Tibial nerve (tissue), 4 donors: Measurements from ENCODE around the gene PRICKLE2. TPM values are rescaled to one million over a fixed set of nuclear protein-coding genes. Genes with fewer than 3 reads are reported as not detected.

ENCODE experiments used
- DNase-seq, 2 donors: peaks; one replicate each; pipeline ENCODE4 v3.0.0-alpha.2; 2019; ENCODE audit warnings: low spot score in 2 of 2
- H3K27ac ChIP-seq, 4 donors: fragments of 200-600 bp; sonication (generic) in 3 of 4; one replicate each; pipeline ENCODE4 v1.5.1; 2017 to 2019; ENCODE audit warnings: mild to moderate bottlenecking in 1 of 4
- H3K27me3 ChIP-seq, 2 donors: fragments of 200-600 bp; sonication (generic) in 1 of 2; one replicate each; pipeline versions ENCODE4 v1.5.1 to v1.6.0; 2017 to 2019
- H3K36me3 ChIP-seq, 3 donors: fragments of 200-600 bp; sonication (generic); one replicate each; pipeline ENCODE4 v1.5.1; 2018 to 2019
- H3K4me1 ChIP-seq, 4 donors: fragments of 200-600 bp; sonication (generic) in 3 of 4; one replicate each; pipeline ENCODE4 v1.5.1; 2017 to 2019
- H3K4me3 ChIP-seq, 4 donors: fragments of 200-600 bp; sonication (generic) in 3 of 4; one replicate each; pipeline ENCODE4 v1.5.1; 2017 to 2019; ENCODE audit warnings: mild to moderate bottlenecking in 1 of 4, moderate library complexity in 1 of 4
- H3K9me3 ChIP-seq, 4 donors: fragments of 200-600 bp; sonication (generic) in 3 of 4; one replicate each; pipeline ENCODE4 v1.5.1; 2017 to 2019
- EP300 ChIP-seq, 2 donors: sonication (generic); formaldehyde crosslinking; IDR thresholded peaks; one replicate each; pipeline ENCODE4 v1.6.1; 2017; ENCODE audit warnings: antibody characterized with exemption in 2 of 2, mild to moderate bottlenecking in 1 of 2
- POLR2A ChIP-seq, 2 donors: fragments of 450-650 bp; IDR thresholded peaks; one replicate each; pipeline ENCODE4 v1.6.1; 2017; ENCODE audit warnings: antibody characterized with exemption in 2 of 2, mild to moderate bottlenecking in 2 of 2, moderate library complexity in 2 of 2
- WGBS, 2 donors: methylation state at CpG; one replicate each; pipeline ENCODE4 v1.1.5; 2018; 5-methylcytosine and 5-hydroxymethylcytosine counted together
- total RNA-seq, 4 donors: library from RNA; depleted of rRNA; stranded (reverse); fragments of >200 nt; gene quantifications; one replicate each; pipeline ENCODE4 v1.1.0, GENCODE V29; 2016
- TF ChIP-seq, protein P1 (sequence below), 5 experiments: fragments of 200-600 bp in 3 of 5; fragments of 450-650 bp in 2 of 5; sonication (generic) in 3 of 5; IDR thresholded peaks; one replicate each; pipeline ENCODE4 v1.5.1; 2016 to 2019; ENCODE audit warnings: antibody characterized with exemption in 5 of 5, mild to moderate bottlenecking in 3 of 5, moderate library complexity in 2 of 5

The PRICKLE2 gene
- total RNA-seq, 4 donors from 2014 or later, result 24.5 to 39.1 (median 35.2) TPM

DNA sequence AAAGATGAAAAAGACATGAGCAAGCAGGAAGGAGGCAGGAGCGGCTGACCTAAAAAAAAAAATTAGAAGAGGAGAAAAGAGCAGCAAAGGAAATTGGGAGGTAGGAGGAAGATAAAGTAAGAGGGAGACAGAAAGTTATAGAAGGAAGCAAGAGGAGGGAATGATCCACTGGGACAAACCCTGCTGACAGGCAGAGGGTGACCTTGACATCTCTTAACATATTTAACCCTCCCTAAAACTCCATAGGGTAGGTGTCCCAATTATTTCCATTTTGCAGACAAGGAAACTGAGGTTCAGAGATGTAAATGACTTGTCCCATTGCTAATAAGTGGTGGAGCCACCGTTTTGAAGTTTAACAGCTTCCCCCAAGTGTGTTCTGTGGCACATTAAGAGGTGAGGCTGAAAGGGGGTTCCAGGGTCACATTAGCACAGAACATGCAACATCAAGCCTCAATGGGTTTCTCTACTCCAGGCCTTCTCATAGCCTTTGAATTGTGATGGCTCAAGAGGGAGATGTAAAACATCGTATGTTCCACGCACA, 37.4 kb upstream of the PRICKLE2 start:
- H3K27ac ChIP-seq, result no peak overlapping the region
- TF ChIP-seq POLR2A (IDR thresholded peaks at IDR 0.05) (no peak), EP300 (IDR thresholded peaks at IDR 0.05) (no peak)
- TF ChIP-seq, protein P1, sequence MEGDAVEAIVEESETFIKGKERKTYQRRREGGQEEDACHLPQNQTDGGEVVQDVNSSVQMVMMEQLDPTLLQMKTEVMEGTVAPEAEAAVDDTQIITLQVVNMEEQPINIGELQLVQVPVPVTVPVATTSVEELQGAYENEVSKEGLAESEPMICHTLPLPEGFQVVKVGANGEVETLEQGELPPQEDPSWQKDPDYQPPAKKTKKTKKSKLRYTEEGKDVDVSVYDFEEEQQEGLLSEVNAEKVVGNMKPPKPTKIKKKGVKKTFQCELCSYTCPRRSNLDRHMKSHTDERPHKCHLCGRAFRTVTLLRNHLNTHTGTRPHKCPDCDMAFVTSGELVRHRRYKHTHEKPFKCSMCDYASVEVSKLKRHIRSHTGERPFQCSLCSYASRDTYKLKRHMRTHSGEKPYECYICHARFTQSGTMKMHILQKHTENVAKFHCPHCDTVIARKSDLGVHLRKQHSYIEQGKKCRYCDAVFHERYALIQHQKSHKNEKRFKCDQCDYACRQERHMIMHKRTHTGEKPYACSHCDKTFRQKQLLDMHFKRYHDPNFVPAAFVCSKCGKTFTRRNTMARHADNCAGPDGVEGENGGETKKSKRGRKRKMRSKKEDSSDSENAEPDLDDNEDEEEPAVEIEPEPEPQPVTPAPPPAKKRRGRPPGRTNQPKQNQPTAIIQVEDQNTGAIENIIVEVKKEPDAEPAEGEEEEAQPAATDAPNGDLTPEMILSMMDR (IDR thresholded peaks at IDR 0.05), result no peak
- no peaks in the 10 kb centered on the region for H3K36me3 ChIP-seq
- H3K4me1 ChIP-seq, result peaks cover 0 to 59% (median 9%) of the 10 kb centered on the region in 4 donors
- no peaks in the 10 kb centered on the region for H3K9me3 ChIP-seq
- WGBS, 2 donors, result 92% methylated on average over 4 of the region's 4 CpGs
- H3K4me3 ChIP-seq, result no peak overlapping the region
- H3K27me3 ChIP-seq, result no peaks in the 10 kb centered on the region
- no peak for DNase-seq

DNA sequence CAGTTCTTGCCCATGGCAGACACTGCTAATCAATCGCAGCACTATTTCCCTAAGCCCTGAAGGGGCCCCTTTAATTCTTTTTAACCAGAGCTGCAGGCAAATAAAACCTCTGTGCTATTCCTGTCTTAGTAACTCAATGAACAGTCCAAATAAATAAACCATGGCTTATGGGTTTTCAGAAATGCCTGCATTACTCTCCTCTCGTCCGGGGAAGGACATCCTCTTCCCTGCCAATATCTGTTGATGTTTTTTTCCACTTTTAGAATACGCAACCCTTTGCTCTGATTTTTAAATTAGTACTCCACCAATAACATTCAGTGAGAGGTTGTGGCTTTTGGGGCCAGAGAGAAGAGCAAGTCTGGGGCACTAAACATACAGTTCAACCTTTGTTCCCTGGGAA, 35.2 kb upstream of the PRICKLE2 start:
- DNase-seq, result no peak
- H3K4me3 ChIP-seq, result no peak overlapping the region
- H3K4me1 ChIP-seq, result peaks cover 0 to 41% (median 7%) of the 10 kb centered on the region in 4 donors
- H3K9me3 ChIP-seq, result no peaks in the 10 kb centered on the region
- H3K27ac ChIP-seq, result peak overlapping the region in 2 of 4 donors; percentile 26 to 37
- H3K27me3 ChIP-seq, result no peaks in the 10 kb centered on the region
- peaks cover 0 to 2% (median 0%) of the 10 kb centered on the region in 3 donors for H3K36me3 ChIP-seq
- TF ChIP-seq, protein P1 (IDR thresholded peaks at IDR 0.05), result no peak
- TF ChIP-seq EP300 (IDR thresholded peaks at IDR 0.05), result no peak
- no peak for TF ChIP-seq POLR2A (IDR thresholded peaks at IDR 0.05)
- WGBS, 2 donors, result 24 to 37% methylated on average over 4 of the region's 4 CpGs

DNA sequence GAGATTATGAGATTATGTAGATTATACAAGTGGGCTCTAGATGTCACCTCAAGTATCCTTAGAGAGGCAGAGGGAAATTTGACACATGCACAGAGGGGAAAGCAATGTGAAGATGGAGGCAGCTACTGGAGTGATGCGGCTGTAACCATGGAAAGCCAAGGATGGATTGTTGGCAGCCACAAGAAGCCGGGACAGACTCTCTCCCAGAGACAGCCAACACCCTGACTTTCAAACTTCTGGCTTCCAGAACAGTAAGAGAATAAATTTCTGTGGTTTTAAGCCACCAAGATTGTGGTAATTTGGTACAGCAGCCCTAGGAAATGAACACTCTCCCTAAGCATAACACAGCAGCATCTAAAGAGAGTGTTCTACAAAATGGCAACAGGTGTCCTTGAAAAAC, 34.4 kb upstream of the PRICKLE2 start:
- Histone ChIP-seq H3K36me3 (peaks cover 0 to 7% (median 0%) of the 10 kb centered on the region in 3 donors), H3K4me1 (peaks cover 0 to 33% (median 4%) of the 10 kb centered on the region in 4 donors), H3K4me3 (no peak overlapping the region), H3K27me3 (no peaks in the 10 kb centered on the region), H3K9me3 (no peaks in the 10 kb centered on the region), H3K27ac (peak overlapping the region in 2 of 4 donors; percentile 26 to 37)
- no peak for DNase-seq
- 73 to 83% methylated on average over 2 of the region's 2 CpGs for WGBS, 2 donors
- TF ChIP-seq EP300 (IDR thresholded peaks at IDR 0.05), result no peak

DNA sequence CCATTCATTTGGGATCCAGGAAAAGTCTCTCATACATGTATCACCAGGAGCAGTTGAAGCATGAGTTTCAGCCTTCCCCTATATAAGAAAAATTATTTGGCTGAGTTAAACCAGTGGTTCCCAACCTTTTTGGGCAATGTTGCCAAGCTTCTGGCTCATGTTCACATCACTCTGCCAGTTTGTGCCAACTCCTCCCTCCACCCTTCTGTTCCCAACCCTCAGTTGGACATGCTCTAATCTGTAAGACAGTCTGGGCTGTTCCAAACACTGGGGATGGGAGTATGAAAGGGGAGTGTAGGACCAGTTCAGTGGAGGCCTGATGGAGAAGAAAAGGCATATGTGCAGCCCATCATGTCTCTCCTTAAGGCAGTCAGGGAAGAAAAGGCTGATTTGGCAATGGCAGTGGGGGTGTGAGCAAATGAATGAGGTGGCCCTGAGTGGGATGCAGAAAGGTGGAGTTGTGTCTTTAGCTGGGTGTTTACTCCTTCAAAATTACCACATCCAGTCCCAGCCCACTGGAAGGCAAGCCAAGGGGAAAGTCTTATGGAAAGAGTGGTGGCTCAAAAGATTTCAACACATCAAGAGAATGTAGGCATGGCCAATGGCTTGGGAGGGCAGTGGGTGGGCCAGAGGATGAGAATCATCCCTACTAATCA, 32.0 kb upstream of the PRICKLE2 start:
- peaks cover 0 to 17% (median 0%) of the 10 kb centered on the region in 4 donors for H3K4me1 ChIP-seq
- TF ChIP-seq EP300 (IDR thresholded peaks at IDR 0.05), result no peak
- TF ChIP-seq, protein P1 (IDR thresholded peaks at IDR 0.05), result no peak
- no peak for TF ChIP-seq POLR2A (IDR thresholded peaks at IDR 0.05)
- peaks cover 0 to 7% (median 0%) of the 10 kb centered on the region in 3 donors for H3K36me3 ChIP-seq
- no peak overlapping the region for H3K4me3 ChIP-seq
- no peaks in the 10 kb centered on the region for H3K27me3 ChIP-seq
- no peak for DNase-seq
- no peaks in the 10 kb centered on the region for H3K9me3 ChIP-seq
- no peak overlapping the region for H3K27ac ChIP-seq

DNA sequence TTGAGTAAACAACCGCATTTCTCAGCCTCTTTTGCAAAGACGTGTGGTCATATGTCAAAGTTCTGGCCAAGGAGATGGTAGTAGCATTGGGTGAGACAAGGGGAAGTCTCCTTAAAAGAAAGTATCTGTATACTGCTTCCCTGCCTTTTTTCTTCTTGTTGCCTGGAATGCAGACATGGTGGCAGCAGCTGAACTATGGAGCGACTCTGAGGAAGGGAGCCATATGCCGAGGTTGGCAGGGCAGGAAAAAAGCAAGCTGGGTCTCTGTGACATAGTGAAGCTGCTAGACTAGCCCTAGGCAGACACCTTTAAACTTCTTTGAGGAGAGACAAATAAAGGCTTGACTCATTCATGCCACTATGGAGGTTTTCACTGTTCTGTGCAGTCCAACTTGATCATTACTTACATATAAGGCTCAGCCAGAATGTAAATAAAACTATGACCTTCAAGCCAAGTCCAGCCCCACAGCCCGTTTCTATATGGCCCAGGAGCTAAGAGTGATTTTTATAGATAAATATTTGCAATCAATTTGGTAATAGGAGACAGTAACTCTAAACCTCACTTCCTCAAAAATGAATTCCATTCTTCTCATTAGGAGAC, 30.6 kb upstream of the PRICKLE2 start:
- Histone ChIP-seq H3K36me3 (peaks cover 0 to 7% (median 0%) of the 10 kb centered on the region in 3 donors), H3K4me1 (peaks cover 0 to 13% (median 0%) of the 10 kb centered on the region in 4 donors), H3K9me3 (no peaks in the 10 kb centered on the region), H3K27me3 (no peaks in the 10 kb centered on the region), H3K4me3 (no peak overlapping the region), H3K27ac (no peak overlapping the region)
- no peak for DNase-seq
- TF ChIP-seq, protein P1 (IDR thresholded peaks at IDR 0.05), result no peak
- TF ChIP-seq EP300 (IDR thresholded peaks at IDR 0.05) (no peak), POLR2A (IDR thresholded peaks at IDR 0.05) (no peak)
- 83 to 93% methylated on average over 5 of the region's 5 CpGs for WGBS, 2 donors
